Stimulated activated CD4-positive, alpha-beta T cell treated with anti-CD3 and anti-CD28 coated beads, TNF-alpha, amount 100 ng/mL, for 48 hours (primary cell): ENCODE results near the gene CAPN11.
"Not testable (repeated sequence)": the region's sequence is repeated elsewhere in the genome, so short reads cannot be mapped to it uniquely, and the experiment has no call there.

Experiments used
- DNase-seq, 3 donors: peaks; one replicate each; pipeline ENCODE4 v3.0.0-alpha.2; 2020; ENCODE audit warnings: low read depth in 3 of 3

The CAPN11 gene

DNA sequence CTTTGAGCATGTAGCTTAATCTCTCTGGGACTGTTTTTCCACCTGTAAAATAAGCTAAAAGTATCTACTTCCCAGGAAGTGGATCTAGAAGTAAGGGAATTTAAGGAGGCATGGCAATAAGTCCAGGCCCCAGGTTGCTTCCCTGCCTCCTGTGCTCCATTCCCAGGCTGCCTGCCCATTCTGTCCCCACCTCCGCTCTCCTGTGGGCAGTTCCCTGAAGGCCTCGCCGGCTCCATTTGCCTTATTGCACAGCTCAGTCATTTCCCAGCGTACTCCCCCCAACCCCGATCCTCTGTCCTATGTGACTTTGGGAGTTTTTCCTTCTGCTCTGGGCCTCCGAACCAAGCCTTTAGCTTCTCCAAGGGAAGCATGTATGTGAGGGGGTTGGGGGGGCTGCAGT, 69.4 kb downstream of the CAPN11 start:
- DNase-seq = no peak

DNA sequence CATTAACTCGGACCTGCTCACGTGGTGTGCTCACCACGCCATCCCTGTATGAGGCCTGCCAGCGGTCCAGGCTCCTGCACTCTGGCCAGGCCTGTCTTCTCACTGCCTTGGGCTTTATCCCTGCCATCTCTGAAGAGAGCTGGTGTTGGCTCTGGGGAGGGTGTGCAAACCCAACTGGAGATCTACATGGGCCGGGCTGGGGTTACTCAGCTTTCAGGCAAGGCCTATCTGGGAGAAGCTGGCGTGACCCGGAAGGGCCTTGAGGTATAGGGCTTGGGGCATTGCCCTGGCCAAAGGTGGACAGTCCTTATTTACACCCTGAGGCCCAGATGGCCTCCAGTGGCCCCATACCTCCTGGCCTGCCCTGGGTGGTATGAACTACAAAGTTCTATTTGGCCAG, 69.8 kb downstream of the CAPN11 start:
- no peak for DNase-seq

DNA sequence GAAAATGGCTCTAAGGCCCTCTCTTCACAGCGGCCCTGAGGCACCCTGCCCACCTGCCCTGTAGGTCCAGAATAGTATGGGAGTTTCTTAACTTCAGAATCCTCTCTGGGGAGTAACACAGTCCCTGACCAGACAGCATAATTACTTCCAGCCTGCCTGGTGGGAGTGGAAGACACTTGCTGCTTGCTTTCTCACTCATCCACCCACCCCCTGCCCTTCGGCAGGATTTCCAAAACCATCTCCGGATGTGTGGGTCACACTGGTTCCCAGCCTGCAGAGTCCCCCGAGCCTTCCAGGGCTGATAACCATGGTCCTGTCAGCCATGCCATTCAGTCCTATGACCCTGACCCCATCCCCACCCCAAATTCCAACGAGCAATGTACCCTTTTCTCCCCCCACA, 70.2 kb downstream of the CAPN11 start:
- DNase-seq = no peak

DNA sequence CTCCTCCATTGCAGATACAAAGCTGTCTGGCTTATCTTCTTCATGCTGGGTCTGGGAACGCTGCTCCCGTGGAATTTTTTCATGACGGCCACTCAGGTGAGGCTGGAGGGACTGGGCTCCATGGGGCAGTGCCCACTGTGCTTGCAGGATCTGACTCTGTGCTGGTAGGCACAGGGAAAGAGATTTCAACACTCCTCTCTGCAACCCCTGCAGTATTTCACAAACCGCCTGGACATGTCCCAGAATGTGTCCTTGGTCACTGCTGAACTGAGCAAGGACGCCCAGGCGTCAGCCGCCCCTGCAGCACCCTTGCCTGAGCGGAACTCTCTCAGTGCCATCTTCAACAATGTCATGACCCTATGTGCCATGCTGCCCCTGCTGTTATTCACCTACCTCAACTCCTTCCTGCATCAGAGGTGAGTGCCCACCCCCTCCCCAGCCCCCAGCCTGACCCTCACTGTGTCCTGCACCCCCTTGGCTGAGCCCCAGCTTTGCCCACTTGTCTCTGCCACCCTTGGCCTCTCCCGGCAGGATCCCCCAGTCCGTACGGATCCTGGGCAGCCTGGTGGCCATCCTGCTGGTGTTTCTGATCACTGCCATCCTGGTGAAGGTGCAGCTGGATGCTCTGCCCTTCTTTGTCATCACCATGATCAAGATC, 70.9 kb downstream of the CAPN11 start:
- no peak for DNase-seq

DNA sequence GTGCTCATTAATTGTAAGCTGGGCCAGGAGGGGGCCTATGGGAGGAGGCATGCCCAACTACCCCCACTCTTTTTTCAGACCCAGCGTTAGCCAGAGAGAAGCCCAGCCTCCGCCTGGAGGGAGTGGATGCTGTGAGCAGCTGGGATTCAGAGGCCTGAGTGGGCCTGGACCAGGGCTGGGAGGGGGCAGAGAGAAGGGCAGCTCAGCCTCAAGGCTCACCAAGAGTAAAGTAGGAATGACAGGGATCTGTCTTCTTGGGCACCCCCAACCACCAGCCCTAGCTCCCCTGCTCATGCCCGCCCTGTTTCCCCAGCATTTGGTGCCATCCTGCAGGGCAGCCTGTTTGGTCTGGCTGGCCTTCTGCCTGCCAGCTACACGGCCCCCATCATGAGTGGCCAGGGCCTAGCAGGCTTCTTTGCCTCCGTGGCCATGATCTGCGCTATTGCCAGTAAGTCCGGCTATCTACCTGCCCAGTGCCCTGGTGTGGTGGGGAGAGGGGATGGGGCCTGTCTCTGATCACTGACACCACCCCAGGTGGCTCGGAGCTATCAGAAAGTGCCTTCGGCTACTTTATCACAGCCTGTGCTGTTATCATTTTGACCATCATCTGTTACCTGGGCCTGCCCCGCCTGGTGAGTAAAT, 71.5 kb downstream of the CAPN11 start:
- no peak for DNase-seq

DNA sequence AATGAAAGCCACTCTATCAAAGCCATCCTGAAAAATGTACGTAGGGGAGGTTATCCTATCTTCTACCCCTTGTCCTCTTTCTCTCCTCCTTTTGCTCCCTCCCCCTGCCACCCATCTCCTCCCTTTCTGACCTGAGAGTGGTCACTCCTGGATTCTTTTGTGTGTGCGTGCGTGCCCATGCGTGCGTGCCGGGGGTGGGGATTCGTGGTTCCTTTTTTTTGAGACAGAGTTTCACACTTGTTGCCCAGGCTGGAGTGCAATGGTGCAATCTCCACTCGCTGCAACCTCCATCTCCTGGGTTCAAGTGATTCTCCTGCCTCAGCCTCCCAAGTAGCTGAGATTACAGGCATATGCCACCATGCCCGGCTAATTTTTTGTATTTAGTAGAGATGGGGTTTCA, 72.8 kb downstream of the CAPN11 start:
- not testable (repeated sequence) for DNase-seq

DNA sequence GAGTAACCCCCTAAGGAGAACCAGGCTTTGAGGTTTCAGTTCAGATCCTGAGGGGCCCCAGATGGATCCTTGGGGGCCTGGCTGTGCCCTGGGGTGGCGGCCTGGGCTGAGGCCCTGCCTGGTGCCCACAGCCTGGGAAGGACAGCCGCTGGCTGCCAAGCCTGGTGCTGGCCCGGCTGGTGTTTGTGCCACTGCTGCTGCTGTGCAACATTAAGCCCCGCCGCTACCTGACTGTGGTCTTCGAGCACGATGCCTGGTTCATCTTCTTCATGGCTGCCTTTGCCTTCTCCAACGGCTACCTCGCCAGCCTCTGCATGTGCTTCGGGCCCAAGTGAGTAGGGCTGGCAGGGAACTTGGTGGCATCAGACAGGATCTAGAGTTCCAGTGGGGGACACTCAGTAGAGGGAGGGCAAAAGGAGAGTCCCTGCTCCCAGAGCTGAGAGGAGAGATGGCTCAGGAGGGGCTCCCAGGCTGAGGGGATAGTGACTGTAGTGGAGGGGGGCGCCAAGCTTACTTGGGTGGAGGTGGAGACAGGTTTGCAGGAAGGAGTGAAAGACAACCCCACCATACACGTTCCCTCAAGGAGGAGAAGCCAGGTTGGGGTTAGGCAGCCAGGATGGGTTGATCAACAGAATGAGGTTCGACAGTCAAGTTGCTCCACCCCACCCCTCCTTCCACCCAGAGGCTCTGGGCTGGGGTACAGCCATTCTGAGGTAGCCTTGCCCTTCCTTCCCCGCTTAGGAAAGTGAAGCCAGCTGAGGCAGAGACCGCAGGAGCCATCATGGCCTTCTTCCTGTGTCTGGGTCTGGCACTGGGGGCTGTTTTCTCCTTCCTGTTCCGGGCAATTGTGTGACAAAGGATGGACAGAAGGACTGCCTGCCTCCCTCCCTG, 74.3 kb downstream of the CAPN11 start:
- DNase-seq = no peak

DNA sequence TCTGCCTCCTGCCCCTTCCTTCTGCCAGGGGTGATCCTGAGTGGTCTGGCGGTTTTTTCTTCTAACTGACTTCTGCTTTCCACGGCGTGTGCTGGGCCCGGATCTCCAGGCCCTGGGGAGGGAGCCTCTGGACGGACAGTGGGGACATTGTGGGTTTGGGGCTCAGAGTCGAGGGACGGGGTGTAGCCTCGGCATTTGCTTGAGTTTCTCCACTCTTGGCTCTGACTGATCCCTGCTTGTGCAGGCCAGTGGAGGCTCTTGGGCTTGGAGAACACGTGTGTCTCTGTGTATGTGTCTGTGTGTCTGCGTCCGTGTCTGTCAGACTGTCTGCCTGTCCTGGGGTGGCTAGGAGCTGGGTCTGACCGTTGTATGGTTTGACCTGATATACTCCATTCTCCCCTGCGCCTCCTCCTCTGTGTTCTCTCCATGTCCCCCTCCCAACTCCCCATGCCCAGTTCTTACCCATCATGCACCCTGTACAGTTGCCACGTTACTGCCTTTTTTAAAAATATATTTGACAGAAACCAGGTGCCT, 75.0 kb downstream of the CAPN11 start:
- no peak for DNase-seq
